Aorta (tissue), 5 donors: ENCODE measurements around the gene DHDH. TPM values are rescaled to one million over a fixed set of nuclear protein-coding genes. Genes with fewer than 3 reads are reported as not detected.
"Not testable (repeated sequence)": the region's sequence is repeated elsewhere in the genome, so short reads cannot be mapped to it uniquely, and the experiment has no call there.

Source experiments
- ATAC-seq: fragments of 200-7000 bp; cut with Tn5 transposase; one replicate; pipeline ENCODE4 v1.9.1; 2022; ENCODE audit warnings: moderate library complexity; ENCODE audit not compliant: low FRiP score
- DNase-seq, 2 donors: peaks; one replicate each; pipeline ENCODE4 v3.0.0-alpha.2; 2020
- H3K27ac ChIP-seq, 2 donors: one replicate each; pipeline ENCODE4 v1.5.1; 2013; ENCODE audit warnings: low read length in 2 of 2, mild to moderate bottlenecking in 2 of 2, moderate library complexity in 2 of 2, control low read depth in 1 of 2, inconsistent platforms in 1 of 2, low read depth in 1 of 2
- H3K27me3 ChIP-seq, 2 donors: one replicate each; pipeline ENCODE4 v1.6.1; 2013; ENCODE audit warnings: control low read depth in 1 of 2, low read length in 1 of 2, mild to moderate bottlenecking in 1 of 2, moderate library complexity in 1 of 2; ENCODE audit not compliant: insufficient read depth in 2 of 2, control insufficient read depth in 1 of 2
- H3K36me3 ChIP-seq, 2 donors: one replicate each; pipeline ENCODE4 v1.6.1; 2013; ENCODE audit warnings: control low read depth in 1 of 2, low read length in 1 of 2, mild to moderate bottlenecking in 1 of 2; ENCODE audit not compliant: insufficient read depth in 2 of 2, control insufficient read depth in 1 of 2
- H3K4me1 ChIP-seq, 2 donors: one replicate each; pipeline ENCODE4 v1.6.1; 2013; ENCODE audit warnings: low read length in 2 of 2, control low read depth in 1 of 2, mild to moderate bottlenecking in 1 of 2, moderate library complexity in 1 of 2; ENCODE audit not compliant: insufficient read depth in 2 of 2, control insufficient read depth in 1 of 2
- H3K4me3 ChIP-seq, 2 donors: one replicate each; pipeline ENCODE4 v1.5.1; 2013; ENCODE audit warnings: low read length in 2 of 2, control low read depth in 1 of 2, mild to moderate bottlenecking in 1 of 2
- H3K9me3 ChIP-seq: one replicate; pipeline ENCODE4 v1.6.1; 2013; ENCODE audit warnings: mild to moderate bottlenecking, low read length; ENCODE audit not compliant: control insufficient read depth
- WGBS, 2 donors: extraction: QIAGEN DNeasy Blood & Tissue Kit; methylation state at CpG; one replicate each; pipeline ENCODE4 v1.1.7; 2013; 5-methylcytosine and 5-hydroxymethylcytosine counted together
- intact Hi-C, 2 donors: fragments of 100-400 bp; cut with DNase I; formaldehyde crosslinking; loops; one replicate each; pipeline versions ENCODE4 v1.14.2 to v1.15.0; 2022
- polyA plus RNA-seq, 2 donors: library from polyadenylated mRNA; stranded (reverse); fragments of 200-250 nt; gene quantifications; one replicate each; pipeline ENCODE4 v1.2.3, GENCODE V29; 2013
- total RNA-seq, 2 donors: library from RNA; stranded (reverse); fragmentation: NEBNext Ultra II Directional; extraction: Animal tissue kit (Norgen Biotek cat#: 25700); gene quantifications; one replicate each; pipeline ENCODE4 v1.2.1, GENCODE V29; 2021
- donor health status: healthy with polysubstance abuse.
- donor health status: Bipolar disorder and iron deficiency.
- donor health status: DM: no; HTN: no; CAD: no.
- donor health status: DM: no; HTN: no; CAD: no.
- donor health status: DM: yes; HTN: yes; CAD: no.

Gene DHDH
- total and polyA plus RNA-seq, 4 donors, result 0.84 to 1.3 TPM; not detected in 2

DNA sequence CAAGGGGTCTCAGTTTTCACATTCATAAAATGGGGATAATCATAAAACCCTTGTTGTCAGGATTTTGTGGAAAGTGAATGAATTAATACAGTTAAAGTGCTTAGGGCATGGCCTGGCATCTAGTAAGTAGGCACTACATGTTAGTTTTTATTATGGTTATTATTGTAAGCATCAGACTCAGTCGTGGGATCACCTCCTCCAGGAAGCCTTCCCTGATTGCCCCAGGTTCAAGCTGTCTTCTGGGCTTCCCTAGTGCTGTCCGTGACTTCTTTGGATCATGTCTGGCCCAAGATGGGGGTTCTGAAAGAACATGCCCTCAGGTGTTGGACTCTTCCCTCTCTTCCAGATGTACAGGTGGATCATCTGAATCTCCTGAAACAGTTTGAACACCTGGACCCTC lies 22.7 kb upstream of the DHDH start:
- 81 to 88% methylated on average over 2 of the region's 2 CpGs for WGBS, 2 donors
- Histone ChIP-seq H3K27ac (no peak overlapping the region), H3K9me3 (no peaks in the 10 kb centered on the region), H3K4me3 (no peak overlapping the region), H3K36me3 (peaks cover 12% of the 10 kb centered on the region in 2 donors), H3K27me3 (no peaks in the 10 kb centered on the region), H3K4me1 (no peaks in the 10 kb centered on the region)
- no peak for ATAC-seq
- no peak for DNase-seq
- intact Hi-C loops, result no loop called here

DNA sequence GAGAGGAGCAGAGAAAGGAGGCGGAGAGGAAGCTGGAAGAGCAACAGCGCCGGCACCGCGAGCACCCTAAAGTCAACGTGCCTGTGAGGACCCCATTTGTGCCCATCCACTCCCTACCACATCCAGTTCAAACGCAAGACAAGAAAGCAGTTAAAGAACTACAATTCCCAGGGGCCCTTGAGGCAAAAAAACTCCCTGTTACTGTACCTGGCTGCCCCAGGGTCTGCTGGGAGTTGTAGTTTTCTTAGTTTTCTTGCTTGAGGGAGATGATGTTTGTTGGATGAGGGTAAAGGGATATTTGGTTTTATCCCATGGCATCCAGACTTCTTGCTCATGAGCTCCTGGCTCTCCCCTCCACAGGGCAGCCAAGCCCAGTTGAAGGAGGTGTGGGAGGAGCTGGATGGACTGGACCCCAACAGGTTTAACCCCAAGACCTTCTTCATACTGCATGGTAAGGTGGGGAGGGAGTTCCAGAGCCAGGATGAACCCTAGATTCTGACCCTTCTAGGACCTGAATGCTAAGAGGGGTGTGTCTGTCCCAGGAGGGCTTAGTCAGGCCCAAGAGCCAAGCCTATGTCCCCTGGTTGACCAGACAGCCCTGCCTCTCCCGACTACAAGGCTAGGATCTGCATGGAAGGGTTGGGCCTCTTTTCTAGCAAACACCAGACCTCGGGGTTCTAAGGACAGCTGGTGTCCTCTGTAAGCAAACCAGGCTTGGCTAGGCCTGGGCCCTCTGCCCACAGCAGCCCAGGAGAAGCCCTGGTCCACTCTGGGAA lies 20.2 kb upstream of the DHDH start:
- intact Hi-C loops, result no loop called here
- DNase-seq (no peak), ATAC-seq (no peak)
- Histone ChIP-seq H3K4me3 (no peak overlapping the region), H3K27me3 (no peaks in the 10 kb centered on the region), H3K4me1 (no peaks in the 10 kb centered on the region), H3K36me3 (peaks cover 10 to 11% of the 10 kb centered on the region in 2 donors), H3K27ac (no peak overlapping the region), H3K9me3 (no peaks in the 10 kb centered on the region)
- 89 to 93% methylated on average over 9 of the region's 9 CpGs for WGBS, 2 donors

DNA sequence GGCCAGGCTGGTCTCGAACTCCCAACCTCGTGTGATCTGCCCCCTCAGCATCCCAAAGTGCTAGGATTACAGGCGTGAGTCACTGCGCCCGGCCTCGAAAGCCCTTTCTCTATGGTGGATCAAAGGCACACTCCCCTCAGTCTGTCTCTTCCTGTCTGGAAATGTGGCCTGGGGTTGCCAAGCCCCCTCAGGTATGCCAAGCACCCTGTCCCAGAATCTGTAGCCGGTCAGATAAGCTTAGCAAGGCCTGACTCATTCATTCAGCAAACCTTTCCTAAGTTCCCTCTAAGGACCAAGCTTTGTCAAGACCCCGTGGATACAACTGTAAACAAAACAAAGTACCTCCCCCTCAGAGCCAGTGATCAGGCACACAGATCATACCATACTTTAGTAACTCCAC lies 19.3 kb upstream of the DHDH start:
- Histone ChIP-seq H3K4me1 (no peaks in the 10 kb centered on the region), H3K9me3 (no peaks in the 10 kb centered on the region), H3K27ac (no peak overlapping the region), H3K4me3 (no peak overlapping the region), H3K36me3 (peaks cover 6 to 10% of the 10 kb centered on the region in 2 donors), H3K27me3 (no peaks in the 10 kb centered on the region)
- intact Hi-C loops, result no loop called here
- ATAC-seq (no peak), DNase-seq (no peak)
- WGBS, 2 donors, result 94% methylated on average over 8 of the region's 8 CpGs

DNA sequence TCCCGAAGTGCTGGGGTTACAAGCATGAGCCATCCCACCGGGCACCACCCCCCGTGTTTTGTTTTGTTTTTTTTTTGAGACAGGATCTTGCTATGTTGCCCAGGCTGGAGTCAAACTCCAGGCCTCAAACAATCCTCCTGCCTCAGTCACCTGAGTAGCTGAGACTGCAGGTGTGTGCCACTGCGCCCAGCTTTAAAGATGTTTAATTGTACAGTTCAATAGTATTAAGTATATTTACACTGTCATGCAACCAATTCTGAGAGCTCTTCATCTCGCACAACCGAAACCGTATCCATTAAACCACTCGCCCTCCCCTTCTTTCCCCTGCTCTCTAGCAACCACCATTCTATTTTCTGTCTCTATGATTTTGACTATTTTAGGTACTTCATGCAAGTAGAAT lies 17.7 kb upstream of the DHDH start:
- peaks cover 6 to 10% of the 10 kb centered on the region in 2 donors for H3K36me3 ChIP-seq
- intact Hi-C loops, result no loop called here

DNA sequence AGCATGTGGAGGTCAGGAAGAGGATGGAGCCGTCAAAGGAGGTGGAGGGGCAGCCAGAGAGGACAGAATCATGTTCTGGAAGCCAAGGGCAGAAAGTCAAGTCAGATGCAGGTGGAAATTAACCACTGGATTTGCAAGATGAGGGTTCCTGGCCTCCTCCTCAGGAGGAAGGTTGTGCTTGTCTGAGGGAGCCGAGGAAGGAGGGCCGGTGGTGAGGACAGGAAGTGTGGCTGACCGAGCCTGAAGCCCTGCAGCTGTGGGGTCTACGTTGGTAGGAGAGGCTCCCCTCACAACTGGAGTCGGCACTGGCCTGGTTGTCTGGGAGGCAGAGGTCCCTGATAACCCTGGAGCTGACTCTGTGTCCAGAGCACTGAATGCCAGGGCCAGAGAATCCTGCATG lies 15.4 kb upstream of the DHDH start:
- H3K27ac ChIP-seq, result no peak overlapping the region
- WGBS, 2 donors, result 82 to 85% methylated on average over 6 of the region's 6 CpGs
- H3K9me3 ChIP-seq, result no peaks in the 10 kb centered on the region
- peaks cover 0 to 7% of the 10 kb centered on the region in 2 donors for H3K36me3 ChIP-seq
- no peaks in the 10 kb centered on the region for H3K27me3 ChIP-seq
- no peak overlapping the region for H3K4me3 ChIP-seq
- DNase-seq, result no peak
- no peak for ATAC-seq
- H3K4me1 ChIP-seq, result no peaks in the 10 kb centered on the region
- intact Hi-C loops, result no loop called here

More for the DNA sequence above, 17.7 kb upstream of the DHDH start:
- ATAC-seq, result no peak
- Histone ChIP-seq H3K4me3 (no peak overlapping the region), H3K9me3 (no peaks in the 10 kb centered on the region), H3K4me1 (no peaks in the 10 kb centered on the region), H3K27ac (no peak overlapping the region), H3K27me3 (no peaks in the 10 kb centered on the region)
- DNase-seq, result no peak
- 82 to 85% methylated on average over 8 of the region's 8 CpGs for WGBS, 2 donors

DNA sequence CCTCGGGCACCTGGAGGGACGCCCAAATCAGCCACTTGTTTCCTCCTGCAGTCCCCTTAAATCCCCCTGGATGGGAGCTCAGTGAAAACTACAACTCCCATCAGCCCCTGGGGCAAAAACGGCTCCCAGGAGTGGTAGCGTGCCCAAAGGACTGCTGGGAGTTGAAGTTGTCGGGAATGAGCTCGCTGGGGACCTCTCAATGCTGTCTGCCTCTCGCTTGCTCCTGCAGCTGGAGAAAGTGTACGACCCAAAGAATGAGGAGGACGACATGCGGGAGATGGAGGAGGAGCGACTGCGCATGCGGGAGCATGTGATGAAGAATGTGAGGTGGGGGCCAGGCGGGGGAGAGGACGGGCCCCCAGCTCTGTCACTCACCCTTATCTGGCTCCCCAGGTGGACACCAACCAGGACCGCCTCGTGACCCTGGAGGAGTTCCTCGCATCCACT lies 14.7 kb upstream of the DHDH start:
- Histone ChIP-seq H3K27ac (no peak overlapping the region), H3K9me3 (no peaks in the 10 kb centered on the region), H3K4me3 (no peak overlapping the region), H3K27me3 (no peaks in the 10 kb centered on the region), H3K4me1 (no peaks in the 10 kb centered on the region), H3K36me3 (peaks cover 0 to 3% of the 10 kb centered on the region in 2 donors)
- intact Hi-C loops, result no loop called here
- WGBS, 2 donors, result 82 to 86% methylated on average over 18 of the region's 18 CpGs
- DNase-seq (no peak), ATAC-seq (no peak)

DNA sequence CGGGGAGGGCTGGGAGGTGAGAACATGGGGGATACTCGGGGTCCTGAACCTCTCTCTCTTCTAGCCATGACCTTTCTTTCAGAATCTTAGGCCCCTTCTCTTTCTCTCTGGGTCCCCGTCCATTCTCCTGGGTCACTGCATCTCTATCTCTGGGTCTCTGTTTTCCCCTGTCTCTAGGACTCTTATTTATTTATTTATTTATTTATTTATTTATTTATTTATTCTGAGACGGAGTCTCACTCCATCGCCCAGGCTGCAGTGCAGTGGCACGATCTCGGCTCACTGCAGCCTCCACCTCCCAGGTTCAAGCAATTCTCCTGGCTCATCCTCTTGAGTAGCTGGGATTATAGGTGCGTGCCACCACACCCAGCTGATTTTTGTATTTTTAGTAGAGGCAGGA lies 14.2 kb upstream of the DHDH start:
- H3K9me3 ChIP-seq, H3K36me3 ChIP-seq, ATAC-seq, H3K4me1 ChIP-seq, H3K27me3 ChIP-seq, intact Hi-C loops, H3K27ac ChIP-seq, DNase-seq, H3K4me3 ChIP-seq: not testable (repeated sequence)
- WGBS, 2 donors, result 93% methylated on average over 8 of the region's 8 CpGs

DNA sequence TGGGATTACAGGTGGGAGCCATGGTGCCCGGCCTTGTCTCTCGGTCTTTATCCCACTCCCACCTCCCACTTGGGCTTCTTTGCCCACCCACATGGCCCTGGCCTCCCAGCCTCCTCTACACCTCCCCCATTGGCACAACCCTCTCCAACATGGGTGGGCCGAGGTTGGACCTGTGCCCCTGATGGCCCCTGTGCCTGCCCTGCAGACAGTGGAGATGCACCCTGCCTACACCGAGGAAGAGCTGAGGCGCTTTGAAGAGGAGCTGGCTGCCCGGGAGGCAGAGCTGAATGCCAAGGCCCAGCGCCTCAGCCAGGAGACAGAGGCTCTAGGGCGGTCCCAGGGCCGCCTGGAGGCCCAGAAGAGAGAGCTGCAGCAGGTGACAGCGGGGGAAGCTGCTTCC lies 12.6 kb upstream of the DHDH start:
- WGBS, 2 donors, result 81 to 86% methylated on average over 10 of the region's 10 CpGs
- H3K4me1 ChIP-seq, result no peaks in the 10 kb centered on the region
- H3K9me3 ChIP-seq, result no peaks in the 10 kb centered on the region
- H3K27ac ChIP-seq, result no peak overlapping the region
- no peak for ATAC-seq
- no peak overlapping the region for H3K4me3 ChIP-seq
- H3K36me3 ChIP-seq, result no peaks in the 10 kb centered on the region
- intact Hi-C loops, result no loop called here
- H3K27me3 ChIP-seq, result no peaks in the 10 kb centered on the region
- DNase-seq, result no peak

DNA sequence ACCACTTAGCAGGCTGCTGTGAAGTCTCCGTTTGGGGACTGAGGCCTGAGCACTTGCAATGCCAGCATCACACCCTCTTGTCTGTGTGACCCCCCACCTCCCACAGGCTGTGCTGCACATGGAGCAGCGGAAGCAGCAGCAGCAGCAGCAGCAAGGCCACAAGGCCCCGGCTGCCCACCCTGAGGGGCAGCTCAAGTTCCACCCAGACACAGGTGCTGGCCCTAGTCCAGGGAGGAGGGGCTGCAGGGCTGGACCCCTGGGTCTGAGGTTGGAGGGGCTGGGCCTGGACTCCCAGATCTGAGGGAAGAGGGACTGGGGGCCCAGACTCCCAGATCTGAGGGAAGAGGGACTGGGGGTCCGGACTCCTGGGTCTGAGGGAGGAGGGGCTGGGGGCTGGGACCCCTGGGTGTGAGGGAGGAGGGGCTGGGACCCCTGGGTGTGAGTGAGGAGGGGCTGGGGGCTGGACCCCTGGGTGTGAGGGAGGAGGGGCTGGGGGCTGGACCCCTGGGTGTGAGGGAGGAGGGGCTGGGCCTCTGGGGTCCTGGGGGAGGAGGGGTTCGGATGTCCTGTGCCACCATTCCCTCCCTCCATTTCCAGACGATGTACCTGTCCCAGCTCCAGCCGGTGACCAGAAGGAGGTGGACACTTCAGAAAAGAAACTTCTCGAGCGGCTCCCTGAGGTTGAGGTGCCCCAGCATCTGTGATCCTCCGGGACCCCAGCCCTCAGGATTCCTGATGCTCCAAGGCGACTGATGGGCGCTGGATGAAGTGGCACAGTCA lies 11.6 kb upstream of the DHDH start:
- DNase-seq (no peak), ATAC-seq (no peak)
- H3K4me3 ChIP-seq, result no peak overlapping the region
- H3K27ac ChIP-seq, result no peak overlapping the region
- intact Hi-C loops, result no loop called here
- no peaks in the 10 kb centered on the region for H3K9me3 ChIP-seq
- H3K27me3 ChIP-seq, result no peaks in the 10 kb centered on the region
- no peaks in the 10 kb centered on the region for H3K4me1 ChIP-seq
- 87 to 94% methylated on average over 10 to 12 of the region's 12 CpGs for WGBS, 2 donors
- H3K36me3 ChIP-seq, result no peaks in the 10 kb centered on the region
